D721Med (cell line): Measurements from ENCODE around the gene FOXQ1.

Source experiments
- DNase-seq: peaks from one replicate; pipeline ENCODE4 v3.0.0; 2011; ENCODE audit warnings: low spot score; ENCODE audit not compliant: insufficient read length
- FAIRE-seq: peaks from 2 replicates; lab custom pipeline; 2011; peaks lifted over from hg19 to GRCh38; lab: Jason Lieb, UNC
- TF ChIP-seq, protein P1 (sequence below): IDR thresholded peaks from 2 replicates; pipeline ENCODE4 v1.5.1; 2012; ENCODE audit warnings: mild to moderate bottlenecking, control low read depth; ENCODE audit not compliant: insufficient read depth; ENCODE audit errors: missing control alignments

Gene FOXQ1, protein sequence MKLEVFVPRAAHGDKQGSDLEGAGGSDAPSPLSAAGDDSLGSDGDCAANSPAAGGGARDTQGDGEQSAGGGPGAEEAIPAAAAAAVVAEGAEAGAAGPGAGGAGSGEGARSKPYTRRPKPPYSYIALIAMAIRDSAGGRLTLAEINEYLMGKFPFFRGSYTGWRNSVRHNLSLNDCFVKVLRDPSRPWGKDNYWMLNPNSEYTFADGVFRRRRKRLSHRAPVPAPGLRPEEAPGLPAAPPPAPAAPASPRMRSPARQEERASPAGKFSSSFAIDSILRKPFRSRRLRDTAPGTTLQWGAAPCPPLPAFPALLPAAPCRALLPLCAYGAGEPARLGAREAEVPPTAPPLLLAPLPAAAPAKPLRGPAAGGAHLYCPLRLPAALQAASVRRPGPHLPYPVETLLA

DNA sequence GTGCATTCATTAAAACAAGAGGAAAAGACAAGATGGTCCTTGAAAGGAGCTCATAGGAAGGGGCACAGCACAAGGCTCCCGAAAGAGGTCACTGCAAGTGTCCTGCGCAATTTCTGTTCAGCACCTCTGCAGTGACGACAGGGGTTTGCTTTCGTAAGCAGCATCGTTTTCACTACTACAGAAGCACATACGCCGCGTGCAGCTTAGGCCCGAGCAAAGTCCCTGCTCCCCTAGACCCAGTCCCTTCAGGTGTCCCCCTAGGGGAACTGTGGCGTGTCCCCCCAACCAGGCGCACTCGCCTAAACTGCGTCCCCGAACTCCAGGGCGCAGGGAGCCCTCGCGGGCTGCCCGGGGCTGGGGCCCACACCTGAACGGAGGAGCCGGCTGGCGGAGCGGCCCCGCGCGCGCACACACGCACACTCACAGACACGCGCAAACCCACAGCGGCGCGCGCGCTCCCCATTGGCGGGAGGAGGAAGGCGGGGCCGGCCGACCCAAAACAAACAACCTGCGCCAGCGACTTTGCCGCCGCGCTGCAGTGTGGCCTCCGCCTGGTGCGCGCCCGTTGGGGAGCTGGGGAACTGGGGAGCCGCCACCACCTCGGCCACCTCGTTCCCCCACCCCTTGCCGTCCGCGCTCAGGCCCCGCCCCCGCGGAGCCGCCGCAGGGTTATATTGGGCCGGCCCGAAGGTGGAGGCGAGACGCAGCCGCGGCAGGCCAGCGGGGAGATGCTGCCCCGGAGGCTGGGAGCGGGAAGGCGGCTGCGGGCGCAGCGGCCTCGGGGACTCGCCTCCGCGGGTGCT, at the start of gene FOXQ1:
Gene FOXQ1, plus strand, starts transcription at position 699 of the 803 bp plus-strand sequence. CDS start 607 bp downstream, outside the sequence.
- no peak for DNase-seq
- TF ChIP-seq, protein P1, sequence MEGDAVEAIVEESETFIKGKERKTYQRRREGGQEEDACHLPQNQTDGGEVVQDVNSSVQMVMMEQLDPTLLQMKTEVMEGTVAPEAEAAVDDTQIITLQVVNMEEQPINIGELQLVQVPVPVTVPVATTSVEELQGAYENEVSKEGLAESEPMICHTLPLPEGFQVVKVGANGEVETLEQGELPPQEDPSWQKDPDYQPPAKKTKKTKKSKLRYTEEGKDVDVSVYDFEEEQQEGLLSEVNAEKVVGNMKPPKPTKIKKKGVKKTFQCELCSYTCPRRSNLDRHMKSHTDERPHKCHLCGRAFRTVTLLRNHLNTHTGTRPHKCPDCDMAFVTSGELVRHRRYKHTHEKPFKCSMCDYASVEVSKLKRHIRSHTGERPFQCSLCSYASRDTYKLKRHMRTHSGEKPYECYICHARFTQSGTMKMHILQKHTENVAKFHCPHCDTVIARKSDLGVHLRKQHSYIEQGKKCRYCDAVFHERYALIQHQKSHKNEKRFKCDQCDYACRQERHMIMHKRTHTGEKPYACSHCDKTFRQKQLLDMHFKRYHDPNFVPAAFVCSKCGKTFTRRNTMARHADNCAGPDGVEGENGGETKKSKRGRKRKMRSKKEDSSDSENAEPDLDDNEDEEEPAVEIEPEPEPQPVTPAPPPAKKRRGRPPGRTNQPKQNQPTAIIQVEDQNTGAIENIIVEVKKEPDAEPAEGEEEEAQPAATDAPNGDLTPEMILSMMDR = no peak
- no peak for FAIRE-seq

DNA sequence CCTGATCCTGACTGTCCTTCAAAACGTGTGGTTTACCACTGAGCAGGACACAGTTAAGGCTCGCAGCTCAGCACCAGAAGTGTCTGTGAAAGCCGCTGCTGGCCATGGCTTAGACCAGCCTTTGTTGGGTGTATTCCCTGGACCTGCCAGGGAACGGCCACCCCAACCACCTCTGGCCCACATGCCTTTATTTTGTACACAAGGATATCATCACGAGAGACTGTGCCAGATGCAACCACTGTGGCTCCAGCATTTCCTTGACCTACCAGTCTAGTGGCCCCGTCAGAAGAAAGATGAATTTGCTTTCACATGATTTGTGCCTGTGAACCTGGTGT, 49.2 kb upstream of the FOXQ1 start:
- DNase-seq (no peak), FAIRE-seq (no peak)

DNA sequence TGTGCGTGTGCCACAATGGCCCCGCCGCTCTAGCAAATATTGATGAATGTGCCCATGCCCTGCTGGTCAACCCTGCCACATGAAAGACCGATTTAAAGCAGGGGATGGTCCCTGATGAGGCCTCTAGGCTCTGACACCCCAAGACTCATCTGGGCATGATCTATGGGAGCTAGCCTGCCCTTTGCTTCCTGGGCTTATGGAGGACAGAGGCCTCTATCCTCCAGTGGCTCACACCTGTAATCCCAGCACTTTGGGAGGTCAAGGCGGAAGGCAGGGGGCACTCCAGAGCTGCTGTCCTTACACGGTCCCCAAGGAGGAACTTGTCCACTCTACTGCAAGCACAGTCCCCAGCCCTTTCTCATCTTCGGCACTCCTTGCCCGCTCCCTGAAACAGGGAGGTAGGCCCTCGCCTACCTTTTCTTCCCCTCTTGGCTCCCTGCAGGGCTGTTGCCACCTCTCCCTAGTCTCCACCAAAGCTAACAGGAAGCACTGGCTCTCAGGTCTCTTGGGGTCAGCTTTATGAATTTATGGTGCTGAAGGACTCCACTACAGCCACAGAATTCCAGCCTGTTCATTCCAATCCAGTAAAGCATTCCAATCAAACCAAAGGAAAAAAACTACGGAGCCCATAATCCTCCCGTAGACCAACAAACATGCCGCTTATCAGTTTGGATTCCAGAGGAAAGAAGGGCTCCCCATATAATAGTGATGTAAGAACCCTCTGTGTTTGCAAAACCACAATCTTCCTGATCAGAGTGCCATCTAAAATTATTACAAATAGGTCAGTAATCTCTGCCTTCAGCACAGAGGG, 48.7 kb upstream of the FOXQ1 start:
- DNase-seq (no peak), FAIRE-seq (no peak)
- TF ChIP-seq, protein P1 = no peak

More for the DNA sequence above, 49.2 kb upstream of the FOXQ1 start:
- TF ChIP-seq, protein P1 = no peak

DNA sequence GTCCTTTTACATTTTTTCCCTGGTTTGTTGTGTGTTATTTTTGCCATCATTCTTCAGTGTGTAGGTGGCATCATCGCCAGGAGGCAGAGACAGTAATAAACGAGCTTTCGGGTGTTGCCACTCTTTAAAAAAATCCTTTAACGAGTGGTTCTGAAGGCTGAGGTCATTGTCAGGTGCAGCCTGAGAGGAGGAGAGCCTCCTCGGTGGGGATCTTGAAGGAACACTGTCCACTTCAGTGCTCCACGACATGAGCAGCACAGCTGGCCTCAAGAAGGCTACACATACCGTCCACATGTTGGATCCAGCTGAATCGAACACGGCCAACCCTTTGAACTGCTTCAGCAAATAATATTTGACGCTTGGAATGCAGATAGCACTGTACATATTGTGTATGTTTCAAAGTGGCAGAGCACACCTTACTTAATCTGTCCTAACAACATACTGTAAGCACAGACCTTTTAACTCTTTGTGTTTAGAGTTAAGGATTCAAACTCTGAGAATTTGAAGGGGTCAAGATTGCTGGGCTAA, 48.0 kb upstream of the FOXQ1 start:
- no peak for FAIRE-seq
- DNase-seq = no peak
- TF ChIP-seq, protein P1 = no peak

DNA sequence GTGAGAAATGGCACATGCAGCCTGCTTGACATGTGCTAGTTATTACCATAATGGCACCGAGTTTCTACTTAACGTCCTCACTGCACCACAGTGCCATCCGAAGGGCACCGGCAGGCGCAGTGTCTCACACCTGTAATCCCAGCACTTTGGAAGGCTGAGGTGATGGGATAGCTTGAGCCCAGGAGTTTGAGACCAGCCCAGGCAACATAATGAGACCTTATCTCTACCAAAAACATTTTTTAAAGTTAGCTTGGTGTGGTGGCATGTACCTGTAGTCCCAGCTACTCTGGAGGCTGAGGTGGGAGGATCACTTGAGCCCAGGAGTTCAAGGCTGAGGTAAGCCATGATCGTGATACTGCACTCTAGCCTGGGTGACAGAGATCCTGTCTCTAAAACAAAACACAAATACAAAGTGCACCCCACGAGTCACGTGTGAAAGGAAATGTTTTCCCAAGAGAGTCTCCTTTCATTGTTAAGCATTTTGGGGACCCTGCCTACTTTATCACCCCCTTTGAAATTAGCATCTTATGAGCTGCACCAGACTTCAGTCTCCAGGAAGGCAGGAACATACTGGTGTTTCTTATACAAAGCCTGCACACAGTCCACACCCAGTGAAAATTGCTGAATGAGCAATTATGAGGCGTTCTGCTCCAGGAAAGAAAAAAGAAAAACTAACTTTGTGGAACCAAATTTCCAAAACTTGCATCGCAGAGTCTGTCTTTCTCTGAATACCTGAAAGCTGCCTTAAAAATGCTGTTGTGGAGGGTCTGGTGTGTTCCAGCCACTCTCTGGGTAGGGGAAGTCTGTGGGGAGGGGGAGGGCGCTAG, 47.1 kb upstream of the FOXQ1 start:
- DNase-seq (no peak), FAIRE-seq (no peak)
- TF ChIP-seq, protein P1 = no peak

DNA sequence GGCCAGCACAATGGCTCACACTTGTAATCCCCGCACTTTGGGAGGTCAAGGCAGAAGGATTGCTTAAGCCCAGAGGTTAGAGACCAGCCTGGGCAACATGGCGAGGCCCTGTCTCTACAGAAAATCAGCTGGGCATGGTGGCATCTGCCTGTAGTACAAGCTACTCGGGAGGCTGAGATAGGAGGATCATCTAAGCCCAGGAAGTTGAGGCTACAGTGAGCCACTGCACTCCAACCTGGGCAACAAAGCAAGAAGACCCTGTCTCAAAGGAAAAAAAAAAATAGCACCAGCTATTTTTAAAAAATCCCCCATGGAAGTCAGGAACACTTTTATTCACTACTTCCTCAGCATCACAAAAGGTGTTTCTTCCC, 45.2 kb upstream of the FOXQ1 start:
- no peak for DNase-seq
- TF ChIP-seq, protein P1 = no peak
- no peak for FAIRE-seq
